Psoas muscle (tissue), 8 donors: Measurements from ENCODE around the gene INSC. TPM values are rescaled to one million over a fixed set of nuclear protein-coding genes. Genes with fewer than 3 reads are reported as not detected.

Source experiments
- ATAC-seq, 4 donors: fragments of 200-7000 bp; cut with Tn5 transposase; one replicate each; pipeline ENCODE4 v1.9.1; 2020; ENCODE audit warnings: moderate library complexity in 3 of 4, mild to moderate bottlenecking in 2 of 4
- DNase-seq, 2 donors: peaks; one replicate each; pipeline ENCODE4 v3.0.0-alpha.2; 2020
- H3K27ac ChIP-seq: fragments of 200-600 bp; one replicate; pipeline ENCODE4 v1.8.0; 2022
- H3K27me3 ChIP-seq, 3 donors: fragments of 200-600 bp in 1 of 3; one replicate each; pipeline versions ENCODE4 v1.6.1 to v1.8.0; 2013 to 2022; ENCODE audit warnings: low read length in 2 of 3, mild to moderate bottlenecking in 2 of 3, moderate library complexity in 1 of 3; ENCODE audit not compliant: insufficient read depth in 3 of 3
- H3K36me3 ChIP-seq, 2 donors: fragments of 200-600 bp in 1 of 2; one replicate each; pipeline versions ENCODE4 v1.6.1 to v1.8.0; 2013 to 2022; ENCODE audit warnings: low read depth in 1 of 2, mild to moderate bottlenecking in 1 of 2, moderate library complexity in 1 of 2; ENCODE audit not compliant: insufficient read depth in 1 of 2
- H3K4me1 ChIP-seq: fragments of 200-600 bp; one replicate; pipeline ENCODE4 v1.8.0; 2022
- H3K4me3 ChIP-seq: fragments of 200-600 bp; one replicate; pipeline ENCODE4 v1.8.0; 2022; ENCODE audit warnings: mild to moderate bottlenecking
- H3K9me3 ChIP-seq: fragments of 200-600 bp; one replicate; pipeline ENCODE4 v1.8.0; 2022
- WGBS, 3 donors: extraction: QIAGEN DNeasy Blood & Tissue Kit; methylation state at CpG; one replicate each; pipeline versions ENCODE4 v1.1.6 to v1.1.7; 2013; 5-methylcytosine and 5-hydroxymethylcytosine counted together
- intact Hi-C, 2 donors: fragments of 100-400 bp; cut with DNase I; formaldehyde crosslinking; loops; one replicate each; pipeline versions ENCODE4 v1.11.0 to v1.14.2; 2022
- polyA plus RNA-seq, 3 donors: library from polyadenylated mRNA; stranded (reverse); fragments of 200-250 nt; gene quantifications; one replicate each; pipeline ENCODE4 v1.2.3, GENCODE V29; 2013
- total RNA-seq, 4 donors: library from RNA; stranded (reverse); fragmentation: NEBNext Ultra II Directional in 2 of 4; extraction: Animal tissue kit (Norgen Biotek cat#: 25700) in 2 of 4; gene quantifications; one replicate each; pipeline versions ENCODE4 v1.2.1 to v1.2.4, GENCODE V29; 2021 to 2023
- TF ChIP-seq, protein P1 (sequence below): fragments of 200-600 bp; IDR thresholded peaks from one replicate; pipeline ENCODE4 v1.8.0; 2022; ENCODE audit warnings: antibody characterized with exemption
- donor health status: healthy with polysubstance abuse.
- donor health status: DM: no; HTN: no; CAD: no; lungs with moderate emphysema.
- donor health status: Bipolar disorder and iron deficiency.
- donor health status: healthy.
- donor health status: DM: yes; HTN: yes; CAD: no.
- donor health status: DM: no; HTN: no; CAD: no.
- donor health status: DM: no; HTN: no; CAD: no.
- donor health status: DM: yes; HTN: yes; CAD: no.

The INSC gene
- total and polyA plus RNA-seq, 7 donors = 0.04 to 1.2 TPM; not detected in 5

DNA sequence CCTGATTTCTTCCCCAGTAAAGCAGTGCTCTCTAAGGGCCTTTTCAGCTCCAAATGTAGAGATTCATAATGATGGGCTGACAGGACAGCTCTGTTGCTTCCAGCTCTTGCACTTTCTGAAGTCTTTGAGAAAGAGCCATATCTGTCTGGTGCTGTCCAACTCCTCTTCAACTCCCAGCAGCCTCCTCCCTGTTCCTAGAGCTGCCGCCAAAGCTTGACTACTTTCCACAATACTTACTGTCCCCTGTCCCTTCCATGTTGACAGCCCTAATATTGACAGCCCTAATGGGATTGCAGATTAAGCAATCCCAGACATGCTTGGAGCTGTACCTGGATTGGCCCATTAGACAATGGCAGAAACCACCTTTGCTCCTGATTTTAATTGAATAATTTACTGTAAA lies 29.6 kb downstream of the INSC start:
- WGBS, 3 donors = 75 to 95% (median 80%) methylated on average over 1 of the region's 1 CpG
- Histone ChIP-seq H3K9me3 (no peaks in the 10 kb centered on the region), H3K27me3 (no peaks in the 10 kb centered on the region), H3K27ac (no peak overlapping the region), H3K4me1 (no peaks in the 10 kb centered on the region), H3K36me3 (no peaks in the 10 kb centered on the region), H3K4me3 (no peak overlapping the region)
- intact Hi-C loops = no loop called here
- DNase-seq (no peak), ATAC-seq (no peak)
- TF ChIP-seq, protein P1, sequence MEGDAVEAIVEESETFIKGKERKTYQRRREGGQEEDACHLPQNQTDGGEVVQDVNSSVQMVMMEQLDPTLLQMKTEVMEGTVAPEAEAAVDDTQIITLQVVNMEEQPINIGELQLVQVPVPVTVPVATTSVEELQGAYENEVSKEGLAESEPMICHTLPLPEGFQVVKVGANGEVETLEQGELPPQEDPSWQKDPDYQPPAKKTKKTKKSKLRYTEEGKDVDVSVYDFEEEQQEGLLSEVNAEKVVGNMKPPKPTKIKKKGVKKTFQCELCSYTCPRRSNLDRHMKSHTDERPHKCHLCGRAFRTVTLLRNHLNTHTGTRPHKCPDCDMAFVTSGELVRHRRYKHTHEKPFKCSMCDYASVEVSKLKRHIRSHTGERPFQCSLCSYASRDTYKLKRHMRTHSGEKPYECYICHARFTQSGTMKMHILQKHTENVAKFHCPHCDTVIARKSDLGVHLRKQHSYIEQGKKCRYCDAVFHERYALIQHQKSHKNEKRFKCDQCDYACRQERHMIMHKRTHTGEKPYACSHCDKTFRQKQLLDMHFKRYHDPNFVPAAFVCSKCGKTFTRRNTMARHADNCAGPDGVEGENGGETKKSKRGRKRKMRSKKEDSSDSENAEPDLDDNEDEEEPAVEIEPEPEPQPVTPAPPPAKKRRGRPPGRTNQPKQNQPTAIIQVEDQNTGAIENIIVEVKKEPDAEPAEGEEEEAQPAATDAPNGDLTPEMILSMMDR = no peak

DNA sequence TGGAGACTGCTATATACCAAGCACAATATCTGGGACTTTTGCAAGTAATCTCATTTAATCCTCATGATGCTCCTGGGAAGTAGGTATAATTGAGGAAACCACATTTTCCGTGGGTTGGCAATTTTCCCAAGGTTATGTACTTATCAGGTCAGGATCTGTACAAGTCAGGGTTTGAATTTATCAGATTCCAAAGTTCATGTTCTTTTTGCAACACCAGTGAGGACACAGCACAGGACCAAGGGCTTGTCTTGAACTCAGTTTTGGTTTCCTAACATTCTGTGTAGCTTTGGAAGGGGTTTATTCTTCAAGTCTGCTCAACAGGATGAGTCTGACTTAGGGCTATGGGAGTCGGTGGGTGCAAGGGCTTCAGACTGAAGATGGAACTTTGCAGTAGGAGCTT lies 30.4 kb downstream of the INSC start:
- no peak overlapping the region for H3K27ac ChIP-seq
- no peaks in the 10 kb centered on the region for H3K9me3 ChIP-seq
- intact Hi-C loops = no loop called here
- TF ChIP-seq, protein P1 = no peak
- no peaks in the 10 kb centered on the region for H3K36me3 ChIP-seq
- no peaks in the 10 kb centered on the region for H3K4me1 ChIP-seq
- DNase-seq (no peak), ATAC-seq (no peak)
- no peak overlapping the region for H3K4me3 ChIP-seq
- 60 to 66% (median 65%) methylated on average over 2 of the region's 2 CpGs for WGBS, 3 donors
- H3K27me3 ChIP-seq = no peaks in the 10 kb centered on the region

DNA sequence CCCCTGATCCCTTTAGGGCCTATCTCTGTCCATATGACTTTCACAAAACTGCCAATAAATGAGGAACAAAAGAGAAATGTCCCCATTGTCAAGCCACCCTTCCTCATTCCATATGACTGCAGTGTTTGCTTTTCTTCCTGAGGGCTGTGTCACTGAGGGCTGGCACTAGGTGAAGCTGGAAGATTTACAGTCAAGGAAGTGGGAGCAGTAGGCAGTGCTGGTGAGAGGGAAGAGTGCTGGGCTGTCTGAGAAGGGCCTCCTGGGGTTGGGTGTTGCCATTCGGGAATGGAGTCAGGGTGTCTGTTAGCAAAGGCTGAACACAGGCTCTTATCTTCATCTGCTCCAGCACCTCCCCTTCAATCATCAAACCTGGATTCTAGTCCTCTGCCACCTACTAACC lies 30.9 kb downstream of the INSC start:
- 67 to 82% (median 76%) methylated on average over 1 of the region's 1 CpG for whole genome bisulfite sequencing, 3 donors

DNA sequence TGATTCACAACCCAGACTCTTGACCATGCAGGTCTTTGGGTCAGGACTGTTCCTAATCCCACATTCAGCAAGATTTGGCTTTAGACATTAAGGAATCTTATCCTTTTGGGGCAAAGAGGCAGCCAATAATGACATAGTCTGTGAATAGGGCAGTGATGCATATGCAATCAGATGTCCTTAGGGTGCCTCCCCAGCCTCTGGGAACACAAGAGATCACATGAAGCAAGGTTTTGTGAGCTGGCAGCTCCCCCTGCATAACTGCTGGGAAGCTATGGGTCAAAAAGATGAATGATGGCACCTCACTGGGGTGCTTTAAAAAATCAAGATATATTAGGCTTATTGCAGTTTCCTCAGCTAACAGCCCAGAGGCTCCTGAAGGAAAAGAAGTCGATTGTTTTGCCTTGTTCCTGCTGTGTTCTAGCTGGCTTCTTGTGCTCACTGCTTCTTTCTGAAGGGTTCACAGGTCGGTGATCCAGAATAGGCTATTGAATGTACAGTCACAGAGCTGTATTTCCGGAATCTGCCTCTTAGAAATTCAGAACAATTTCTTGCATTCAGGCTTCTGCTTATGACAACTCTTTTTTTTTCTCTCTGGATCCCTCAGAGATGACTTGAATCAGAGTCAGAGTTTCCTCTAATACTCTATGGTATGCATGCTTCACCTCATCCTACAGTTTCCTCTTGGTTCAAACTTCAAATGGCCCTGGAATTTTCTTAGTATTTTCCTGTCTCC lies 31.7 kb downstream of the INSC start:
- intact Hi-C loops = no loop called here
- ATAC-seq = no peak
- H3K4me3 ChIP-seq = no peak overlapping the region
- H3K27me3 ChIP-seq = no peaks in the 10 kb centered on the region
- H3K9me3 ChIP-seq = no peaks in the 10 kb centered on the region
- TF ChIP-seq, protein P1 = no peak
- no peaks in the 10 kb centered on the region for H3K4me1 ChIP-seq
- 54 to 65% (median 55%) methylated on average over 3 of the region's 3 CpGs for WGBS, 3 donors
- no peak for DNase-seq
- H3K27ac ChIP-seq = no peak overlapping the region
- no peaks in the 10 kb centered on the region for H3K36me3 ChIP-seq

More for the DNA sequence above, 30.9 kb downstream of the INSC start:
- intact Hi-C loops = no loop called here
- no peaks in the 10 kb centered on the region for H3K4me1 ChIP-seq
- ATAC-seq (no peak), DNase-seq (no peak)
- no peak overlapping the region for H3K4me3 ChIP-seq
- TF ChIP-seq, protein P1 = no peak
- no peaks in the 10 kb centered on the region for H3K9me3 ChIP-seq
- H3K27me3 ChIP-seq = no peaks in the 10 kb centered on the region
- no peak overlapping the region for H3K27ac ChIP-seq
- no peaks in the 10 kb centered on the region for H3K36me3 ChIP-seq

DNA sequence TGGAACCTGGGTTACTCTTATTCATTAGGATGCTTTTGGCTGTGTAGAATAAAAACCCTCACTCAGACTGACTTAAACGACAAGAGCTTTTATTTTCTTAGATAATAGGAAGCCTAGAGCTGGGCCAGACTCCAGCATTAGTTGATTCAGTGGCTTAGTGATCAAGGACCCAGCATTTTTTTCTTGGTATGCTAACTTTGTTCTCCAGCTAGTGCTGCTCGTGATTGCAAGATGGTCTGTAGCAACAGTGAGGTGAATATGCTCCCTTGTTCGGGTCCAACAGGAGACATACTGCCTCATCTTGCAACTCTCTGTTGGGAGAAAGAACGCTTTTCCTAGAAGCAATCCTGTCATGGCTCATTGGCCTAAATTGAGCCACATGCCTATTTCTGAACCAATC lies 33.4 kb downstream of the INSC start:
- TF ChIP-seq, protein P1 = no peak
- no peaks in the 10 kb centered on the region for H3K27me3 ChIP-seq
- DNase-seq = no peak
- H3K4me3 ChIP-seq = no peak overlapping the region
- no peaks in the 10 kb centered on the region for H3K36me3 ChIP-seq
- no peak for ATAC-seq
- no peaks in the 10 kb centered on the region for H3K9me3 ChIP-seq
- intact Hi-C loops = no loop called here
- 75 to 81% (median 75%) methylated on average over 4 of the region's 4 CpGs for WGBS, 3 donors
- H3K27ac ChIP-seq = no peak overlapping the region
- H3K4me1 ChIP-seq = no peaks in the 10 kb centered on the region
